IMR-90 (cell line): ENCODE results near the gene ADAMTS14. TPM values are rescaled to one million over a fixed set of nuclear protein-coding genes. Genes with fewer than 3 reads are reported as not detected.

Experiments used
- ATAC-seq: fragments of 200-7000 bp; cut with Tn5 transposase; 2 replicates; pipeline ENCODE4 v1.9.1; 2020; ENCODE audit warnings: low read depth, mild to moderate bottlenecking, moderate library complexity
- BruUV-seq: library from RNA; stranded (reverse); fragments of 400-500 nt; replicated peaks from 2 replicates; lab custom pipeline; 2021; lab: Mats Ljungman, UMichigan
- CTCF ChIA-PET: fragments of 300-600 bp; formaldehyde crosslinking; extraction: SDS; loops from one replicate; lab custom pipeline; 2021; ENCODE audit warnings: antibody characterized with exemption; lab: Yijun Ruan, JAX
- POLR2A ChIA-PET: fragments of 300-600 bp; sonication (Branson Sonifier 250); formaldehyde crosslinking; loops from one replicate; lab custom pipeline; 2022; ENCODE audit warnings: antibody characterized with exemption; ENCODE audit not compliant: unreplicated experiment; lab: Charles Lee
- DNase-seq: peaks from one replicate; pipeline ENCODE4 v3.0.0; 2013
- H2AFZ ChIP-seq: replicated peaks from 2 replicates; pipeline ENCODE3; 2013; ENCODE audit warnings: low read length, mild to moderate bottlenecking; ENCODE audit not compliant: poor library complexity
- H2AK5ac ChIP-seq: 2 replicates; pipeline ENCODE4 v1.6.1; 2013; ENCODE audit warnings: low read depth, low read length, inconsistent platforms
- H2AK9ac ChIP-seq: replicated peaks from 2 replicates; pipeline ENCODE3; 2013; ENCODE audit warnings: mild to moderate bottlenecking, low read depth, low read length, moderate library complexity; ENCODE audit not compliant: poor library complexity
- H2BK120ac ChIP-seq: 2 replicates; pipeline ENCODE4 v1.6.1; 2013; ENCODE audit warnings: low read depth, low read length, inconsistent platforms
- H2BK15ac ChIP-seq: 3 replicates; pipeline ENCODE4 v1.6.1; 2013; ENCODE audit warnings: low read depth, low read length, inconsistent platforms
- H2BK20ac ChIP-seq: 2 replicates; pipeline ENCODE4 v1.6.1; 2013; ENCODE audit warnings: low read depth, mild to moderate bottlenecking, inconsistent platforms, low read length, moderate library complexity
- H2BK5ac ChIP-seq: 2 replicates; pipeline ENCODE4 v1.6.1; 2013; ENCODE audit warnings: mild to moderate bottlenecking, low read depth, low read length, inconsistent platforms; ENCODE audit not compliant: poor library complexity, severe bottlenecking
- H3K14ac ChIP-seq: replicated peaks from 2 replicates; pipeline ENCODE4 v1.6.1; 2013; ENCODE audit warnings: low read depth, low read length, inconsistent platforms
- H3K18ac ChIP-seq: 2 replicates; pipeline ENCODE4 v1.6.1; 2013; ENCODE audit warnings: low read depth, low read length, control low read depth
- H3K23ac ChIP-seq: 2 replicates; pipeline ENCODE4 v1.6.1; 2013; ENCODE audit warnings: low read depth, low read length, inconsistent platforms
- H3K27ac ChIP-seq: 2 replicates; pipeline ENCODE4 v1.5.1; 2013; ENCODE audit warnings: mild to moderate bottlenecking, control low read depth, low read length; ENCODE audit not compliant: insufficient read depth
- H3K27me3 ChIP-seq: 2 replicates; pipeline ENCODE4 v1.6.1; 2013; ENCODE audit warnings: low read length; ENCODE audit not compliant: control insufficient read depth, insufficient read depth
- H3K36me3 ChIP-seq: 2 replicates; pipeline ENCODE4 v1.6.1; 2013; ENCODE audit warnings: low read length, mixed read lengths; ENCODE audit not compliant: control insufficient read depth, insufficient read depth
- H3K4ac ChIP-seq: 2 replicates; pipeline ENCODE4 v1.6.1; 2013; ENCODE audit warnings: low read depth, low read length, inconsistent platforms
- H3K4me1 ChIP-seq: 2 replicates; pipeline ENCODE4 v1.6.1; 2013; ENCODE audit warnings: low read length, mixed read lengths; ENCODE audit not compliant: control insufficient read depth, insufficient read depth
- H3K4me2 ChIP-seq: 2 replicates; pipeline ENCODE4 v1.6.1; 2013; ENCODE audit warnings: low read depth, mild to moderate bottlenecking, control low read depth, low read length, moderate library complexity
- H3K4me3 ChIP-seq: 2 replicates; pipeline ENCODE4 v1.5.1; 2013; ENCODE audit warnings: low read depth, mild to moderate bottlenecking, control low read depth, low read length, moderate library complexity; ENCODE audit not compliant: insufficient read depth
- H3K56ac ChIP-seq: 2 replicates; pipeline ENCODE4 v1.6.1; 2013; ENCODE audit warnings: low read length, inconsistent platforms; ENCODE audit not compliant: insufficient read depth; ENCODE audit errors: extremely low read depth
- H3K79me1 ChIP-seq, 2 experiments: 2 replicates each; pipeline ENCODE4 v1.6.1; 2013; ENCODE audit warnings: low read length in 2 of 2, inconsistent platforms in 1 of 2, low read depth in 1 of 2
- H3K9ac ChIP-seq: 2 replicates; pipeline ENCODE4 v1.6.1; 2013; ENCODE audit warnings: low read depth, low read length, control low read depth
- H3K9me1 ChIP-seq: 2 replicates; pipeline ENCODE4 v1.6.1; 2013; ENCODE audit warnings: low read length, inconsistent platforms; ENCODE audit not compliant: insufficient read depth
- H3K9me3 ChIP-seq: 2 replicates; pipeline ENCODE4 v1.6.1; 2013; ENCODE audit warnings: low read length; ENCODE audit not compliant: control insufficient read depth, insufficient read depth
- H4K20me1 ChIP-seq: 2 replicates; pipeline ENCODE4 v1.6.1; 2013; ENCODE audit warnings: low read length, inconsistent platforms; ENCODE audit not compliant: insufficient read depth
- H4K5ac ChIP-seq: 2 replicates; pipeline ENCODE4 v1.6.1; 2013; ENCODE audit warnings: mild to moderate bottlenecking, low read depth, low read length, control low read depth
- H4K8ac ChIP-seq, 2 experiments: 2 replicates each; pipeline ENCODE4 v1.6.1; 2013; ENCODE audit warnings: low read depth in 2 of 2, low read length in 2 of 2, control low read depth in 1 of 2, inconsistent platforms in 1 of 2
- H4K91ac ChIP-seq: 2 replicates; pipeline ENCODE4 v1.6.1; 2013; ENCODE audit warnings: low read depth, low read length, inconsistent platforms; ENCODE audit not compliant: insufficient read depth
- CEBPB ChIP-seq: IDR thresholded peaks from 2 replicates; pipeline ENCODE4 v1.6.1; 2012; ENCODE audit warnings: low read depth, low read length, improper control_type of control experiment
- CHD1 ChIP-seq: IDR thresholded peaks from 2 replicates; pipeline ENCODE4 v1.6.1; 2012; ENCODE audit warnings: low read depth, low read length, improper control_type of control experiment
- CTCF ChIP-seq: conservative IDR thresholded peaks from 2 replicates; pipeline ENCODE4 v1.5.1; 2012; ENCODE audit warnings: mild to moderate bottlenecking, low read depth, low read length, improper control_type of control experiment
- ELK1 ChIP-seq: fragments of 150-350 bp; IDR thresholded peaks from 2 replicates; pipeline ENCODE4 v1.6.1; 2016; ENCODE audit warnings: low read depth, mild to moderate bottlenecking, low read length, moderate library complexity, borderline replicate concordance
- MAFK ChIP-seq: IDR thresholded peaks from 2 replicates; pipeline ENCODE4 v1.6.1; 2012; ENCODE audit warnings: low read depth, low read length, improper control_type of control experiment
- NFE2L2 ChIP-seq: fragments of 150-350 bp; IDR thresholded peaks from 2 replicates; pipeline ENCODE4 v1.6.1; 2016; ENCODE audit warnings: low read depth, mild to moderate bottlenecking, low read length
- POLR2A ChIP-seq: IDR thresholded peaks from 2 replicates; pipeline ENCODE4 v1.6.1; 2012; ENCODE audit warnings: mild to moderate bottlenecking, low read depth, low read length
- SMC3 ChIP-seq: fragments of 150-350 bp; IDR thresholded peaks from 2 replicates; pipeline ENCODE4 v1.6.1; 2016; ENCODE audit warnings: low read depth, mild to moderate bottlenecking, antibody characterized with exemption, low read length, moderate library complexity
- USF2 ChIP-seq: fragments of 150-350 bp; IDR thresholded peaks from 2 replicates; pipeline ENCODE4 v1.6.1; 2017; ENCODE audit warnings: mild to moderate bottlenecking, antibody characterized with exemption, low read length, low read depth
- dilution Hi-C: fragments of 300-500 bp; cut with HindIII; formaldehyde crosslinking; loops from one replicate; pipeline ENCODE4 v1.14.3; 2018; ENCODE audit warnings: low sequenced_read_pairs; ENCODE audit not compliant: unreplicated experiment
- in situ Hi-C: fragments of 300-500 bp; cut with MboI; formaldehyde crosslinking; loops from 3 replicates; pipeline ENCODE4 v1.14.3; 2019; ENCODE audit warnings: low sequenced_read_pairs, inconsistent platforms, mixed read lengths
- intact Hi-C: fragments of 100-400 bp; cut with micrococcal nuclease; formaldehyde crosslinking; loops from 2 replicates; pipeline ENCODE4 v1.10.0; 2022
- polyA plus RNA-seq, 3 experiments: library from polyadenylated mRNA; depleted of rRNA; stranded (reverse); fragments of >200 nt; gene quantifications; 2 replicates each; pipeline ENCODE4 v1.2.3, GENCODE V29; 2012; ENCODE audit warnings: low replicate concordance in 1 of 3
- total RNA-seq: library from RNA; depleted of rRNA; stranded (reverse); fragments of >200 nt; gene quantifications from 2 replicates; pipeline ENCODE4 v1.2.3, GENCODE V29; 2012

The ADAMTS14 gene
- total and polyA plus RNA-seq, 2 of the 4 experiments (the other 2 are of a cell fraction), result under 0.01 to 0.31 TPM

- Histone ChIP-seq H2BK5ac (no peak overlapping the region), H3K4me3 (no peak overlapping the region), H3K4me1 (peaks cover 14% of the 10 kb centered on the region), H2AK9ac (no peak overlapping the region), H3K9me1 (peaks cover 10% of the 10 kb centered on the region), H3K14ac (no peak overlapping the region), H3K27ac (no peak overlapping the region), H4K91ac (no peak overlapping the region), H4K20me1 (no peaks in the 10 kb centered on the region), H2BK15ac (no peak overlapping the region), H3K4me2 (no peak overlapping the region), H3K79me1 (no peaks in the 10 kb centered on the region), H3K18ac (no peak overlapping the region), H4K5ac (no peak overlapping the region), H4K8ac (no peak overlapping the region), H3K56ac (no peak overlapping the region), H2AK5ac (no peak overlapping the region), H3K4ac (no peak overlapping the region), H2AFZ (no peak overlapping the region), H3K9me3 (no peaks in the 10 kb centered on the region), H3K27me3 (peaks cover 8% of the 10 kb centered on the region), H2BK20ac (no peak overlapping the region), H3K9ac (no peak overlapping the region), H3K23ac (no peak overlapping the region), H3K36me3 (no peaks in the 10 kb centered on the region), H2BK120ac (no peak overlapping the region)
- DNase-seq (no peak), ATAC-seq (no peak)
- ChIA-PET CTCF (no interaction called here), POLR2A (no interaction called here)
- dilution Hi-C loops (no loop called here), intact Hi-C loops (no loop called here), in situ Hi-C loops (no loop called here)
- BruUV-seq, result no TSS peak
- TF ChIP-seq USF2 (no peak), MAFK (no peak), NFE2L2 (no peak), POLR2A (no peak), CTCF (no peak), CHD1 (no peak), CEBPB (no peak), SMC3 (no peak), ELK1 (no peak)
Observed at GRCh38 chr10:70669015-70669414, 3.3 kb upstream of the ADAMTS14 start.
